ENCODE data around the gene SND1. TPM values are rescaled to one million over a fixed set of nuclear protein-coding genes. Genes with fewer than 3 reads are reported as not detected.

The SND1 gene
- total and polyA plus RNA-seq, 10 of the 15 experiments (the other 5 are each of a cell fraction or from before 2014, with no cell fraction given) = 52.4 to 270 (median 146) TPM

- Histone ChIP-seq H4K20me1 (ENCODE audit: control insufficient read depth, insufficient read depth) (no peaks in the 10 kb centered on the region), H3K9ac (ENCODE audit: control insufficient read depth, insufficient read depth, low read length) (no peak overlapping the region), H3K79me2 (ENCODE audit: control insufficient read depth, insufficient read depth, low read length) (peaks cover 3% of the 10 kb centered on the region), H3K27ac (ENCODE audit: control insufficient read depth, insufficient read depth) (no peak overlapping the region), H3K27me3 (replicated peaks in 1 of 2; ENCODE audit: control insufficient read depth in 2 of 2, insufficient read depth in 2 of 2, low read length in 1 of 2) (no peaks in the 10 kb centered on the region), H3K4me1 (ENCODE audit: control insufficient read depth, insufficient read depth, low read length) (peaks cover 36% of the 10 kb centered on the region), H3K4me3 (no peak overlapping the region), H3K4me2 (ENCODE audit: control insufficient read depth, insufficient read depth) (no peak overlapping the region), H3K9me3 (replicated peaks; ENCODE audit: control insufficient read depth, insufficient read depth, low read length) (no peaks in the 10 kb centered on the region), H2AFZ (ENCODE audit: control insufficient read depth, low read depth, low read length) (no peak overlapping the region), H3K36me3 (ENCODE audit: control insufficient read depth in 2 of 2, insufficient read depth in 2 of 2, low read length in 1 of 2) (peaks cover 5 to 10% of the 10 kb centered on the region in 2 experiments)
- no peak for FAIRE-seq
- ChIA-PET SMC1A (ENCODE audit: uncharacterized antibody, unreplicated experiment) (interaction anchor here (0.7 to 2.6 kb wide), 4 partner anchors 14 to 201 kb away, joined by 3 to 12 read pairs (median 4); no protein-coding TSS in a partner anchor), RAD21 (ENCODE audit: unreplicated experiment) (no interaction called here), POLR2A (interaction anchor here (0.6 kb wide), 2 partner anchors 180 to 225 kb away, joined by 3 to 4 read pairs; no protein-coding TSS in a partner anchor), CTCF (interaction anchor here (0.7 kb wide), 1 partner anchor 271 kb away, joined by 3 read pairs; no protein-coding TSS in a partner anchor)
- no peak for TF ChIP-seq BHLHE40 (IDR thresholded peaks at IDR 0.05; ENCODE audit: borderline replicate concordance in 1 of 2, low read depth in 2 of 2, low read length in 1 of 2)
- TF ChIP-seq ZBTB11 (CRISPR knock-in tag; IDR thresholded peaks at IDR 0.05) = no peak
- no peak for TF ChIP-seq CHD1 (IDR thresholded peaks at IDR 0.05; ENCODE audit: low read depth, low read length)
- TF ChIP-seq IKZF2 (IDR thresholded peaks at IDR 0.05) = no peak
- TF ChIP-seq PBX3 (IDR thresholded peaks at IDR 0.05; ENCODE audit: insufficient replicate concordance, low read depth, low read length) = no peak
- TF ChIP-seq SP1 (IDR thresholded peaks at IDR 0.05; ENCODE audit: low read depth, low read length) = no peak
- TF ChIP-seq MAX (IDR thresholded peaks at IDR 0.05; ENCODE audit: low read depth, low read length) = no peak
- no peak for TF ChIP-seq HCFC1 (IDR thresholded peaks at IDR 0.05; ENCODE audit: low read length)
- TF ChIP-seq FOXM1 (IDR thresholded peaks at IDR 0.05; ENCODE audit: low read depth, low read length) = no peak
- no peak for TF ChIP-seq ZNF592 (IDR thresholded peaks at IDR 0.05)
- TF ChIP-seq RELA (IDR thresholded peaks at IDR 0.05; ENCODE audit: borderline replicate concordance, partially characterized antibody) = no peak
- no peak for TF ChIP-seq CHD2 (IDR thresholded peaks at IDR 0.05; ENCODE audit: borderline replicate concordance, low read depth, low read length)
- TF ChIP-seq NR2F1 (conservative IDR thresholded peaks at IDR 0.05) = no peak
- TF ChIP-seq SMARCA5 (IDR thresholded peaks at IDR 0.05) = no peak
- TF ChIP-seq PAX5 (IDR thresholded peaks at IDR 0.05; ENCODE audit: borderline replicate concordance, low read depth, low read length) = no peak
- TF ChIP-seq ETV6 (conservative IDR thresholded peaks at IDR 0.05 in 1 of 2, IDR thresholded peaks at IDR 0.05 in 1 of 2; ENCODE audit: borderline replicate concordance in 1 of 2, low read depth in 1 of 2) = no peak
- intact Hi-C loops (cut with micrococcal nuclease; ENCODE audit: unreplicated experiment) (no loop called here), in situ Hi-C loops (cut with MboI) (no loop called here)
- WGBS (ENCODE audit: insufficient coverage, insufficient replicate concordance, low lambda C conversion rate, missing lambda C conversion rate) = 94% methylated on average over 2 of the region's 2 CpGs
- no TSS peak for BruUV-seq (replicated peaks)
- ATAC-seq = no peak
- DNase-seq (ENCODE audit: low read depth, low spot score) = no peak
Measured at GRCh38 chr7:127854383-127854782, 202.4 kb downstream of the SND1 start.

Measured in GM12878 (cell line).